SKM-1 (cell line): ENCODE measurements around the gene VAV2.

ENCODE experiments used
- DNase-seq: peaks from one replicate; lab custom pipeline; 2025; ENCODE audit not compliant: unreplicated experiment; lab: John Stamatoyannopoulos, UW

The VAV2 gene

GRCh38 chr9:133981589-133981957 is 10.6 kb downstream of the VAV2 start:
- no peak for DNase-seq

- DNase-seq, result no peak
These were observed 11.1 kb downstream of the VAV2 start for GRCh38 chr9:133980864-133981588.

DNA sequence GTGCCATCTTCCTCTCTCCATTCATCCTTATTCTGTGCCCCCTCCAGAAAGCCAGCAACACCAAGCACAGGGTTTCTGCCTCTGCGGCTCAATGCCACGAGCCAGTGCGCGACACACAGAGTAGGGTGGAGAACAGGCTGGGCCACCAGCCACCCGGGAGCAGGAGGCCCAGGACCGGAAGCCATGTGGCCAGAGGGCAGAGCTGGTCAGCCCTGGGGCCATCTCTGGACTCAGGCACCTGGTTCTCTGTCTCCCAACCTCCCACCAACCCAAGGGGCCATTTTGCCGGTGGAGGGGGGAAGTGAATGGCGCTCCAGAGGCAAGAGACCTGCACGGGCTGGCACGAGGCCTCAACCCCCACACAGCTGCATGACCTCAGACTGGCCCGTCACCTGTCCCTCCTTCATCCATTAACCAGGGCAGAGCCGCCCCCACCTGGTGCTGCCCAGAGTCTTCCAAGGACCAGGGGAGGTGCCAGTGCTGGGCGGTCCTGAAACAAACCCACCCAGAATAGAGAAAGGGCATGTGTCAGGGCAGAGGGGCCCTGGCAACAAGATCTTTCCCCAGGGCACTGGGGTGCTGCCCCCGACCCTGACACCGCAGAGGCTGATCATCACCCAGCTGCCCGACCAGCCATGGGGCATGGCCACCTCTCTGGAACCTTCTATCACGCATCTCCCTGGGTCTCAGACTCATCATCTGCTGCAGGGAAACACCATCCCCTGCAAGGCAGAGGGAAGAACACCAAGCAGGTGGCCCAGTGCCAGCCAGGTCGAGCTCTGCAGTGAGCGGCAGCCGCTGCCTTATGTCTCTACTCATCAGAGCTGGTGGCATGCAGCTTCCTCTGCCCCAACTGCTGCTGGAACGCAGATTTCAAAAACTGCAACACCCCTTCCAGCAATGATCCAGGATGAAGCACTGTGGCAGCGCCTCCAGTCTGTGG is 11.9 kb downstream of the VAV2 start:
- no peak for DNase-seq

- DNase-seq, result no peak
These were observed 12.7 kb downstream of the VAV2 start for GRCh38 chr9:133979273-133979920.

DNA sequence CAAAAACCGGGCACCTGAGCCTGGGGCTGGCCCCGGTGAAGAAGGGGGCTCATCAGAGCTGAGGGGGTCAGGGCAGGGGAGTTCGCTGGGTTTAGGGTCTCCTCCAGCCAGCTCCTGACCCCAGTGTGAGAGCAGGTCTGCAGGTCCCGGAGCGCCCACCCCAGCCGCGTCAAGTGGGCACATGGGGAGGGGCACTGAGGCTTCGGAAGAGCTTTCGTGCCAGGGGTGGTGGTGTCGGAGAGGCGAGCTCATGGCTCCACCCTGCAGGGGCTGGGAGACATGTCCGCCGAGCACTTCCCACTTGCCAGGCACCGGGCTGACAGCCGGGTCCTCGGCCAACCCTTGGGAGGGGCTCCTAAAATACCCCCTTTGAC is 13.2 kb downstream of the VAV2 start:
- no peak for DNase-seq

DNA sequence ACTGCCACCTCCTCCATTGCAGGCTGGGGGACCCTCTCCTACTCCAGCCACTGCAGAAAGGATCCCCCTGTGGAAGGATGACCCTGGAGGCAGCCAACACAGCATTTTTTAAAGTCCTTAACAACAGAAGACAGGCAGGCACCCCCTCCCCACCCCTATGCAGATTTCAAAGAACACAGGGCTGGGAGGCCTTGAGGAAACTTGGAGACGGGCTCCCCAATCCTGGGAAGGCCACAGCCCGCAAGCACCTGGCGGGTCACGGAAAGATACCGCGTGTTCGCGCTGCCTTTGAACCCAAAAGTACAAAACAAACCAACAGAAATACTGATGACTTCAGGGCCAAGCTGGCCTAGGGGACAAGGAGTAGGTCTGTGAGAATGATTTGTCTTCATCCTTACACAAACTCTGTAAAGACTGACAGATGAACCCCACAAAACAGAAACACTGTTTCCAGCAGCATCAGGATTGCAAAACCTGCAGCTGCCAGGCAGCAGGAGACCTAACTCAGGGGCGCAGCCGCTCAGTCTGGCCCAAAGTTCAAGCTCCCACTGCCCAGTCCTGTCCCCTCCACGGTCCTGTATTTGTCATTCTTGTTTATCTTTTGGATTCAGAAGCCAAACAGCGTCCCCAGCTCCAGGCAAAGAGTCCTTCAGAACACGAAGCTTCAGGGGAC is 13.8 kb downstream of the VAV2 start:
- no peak for DNase-seq

DNA sequence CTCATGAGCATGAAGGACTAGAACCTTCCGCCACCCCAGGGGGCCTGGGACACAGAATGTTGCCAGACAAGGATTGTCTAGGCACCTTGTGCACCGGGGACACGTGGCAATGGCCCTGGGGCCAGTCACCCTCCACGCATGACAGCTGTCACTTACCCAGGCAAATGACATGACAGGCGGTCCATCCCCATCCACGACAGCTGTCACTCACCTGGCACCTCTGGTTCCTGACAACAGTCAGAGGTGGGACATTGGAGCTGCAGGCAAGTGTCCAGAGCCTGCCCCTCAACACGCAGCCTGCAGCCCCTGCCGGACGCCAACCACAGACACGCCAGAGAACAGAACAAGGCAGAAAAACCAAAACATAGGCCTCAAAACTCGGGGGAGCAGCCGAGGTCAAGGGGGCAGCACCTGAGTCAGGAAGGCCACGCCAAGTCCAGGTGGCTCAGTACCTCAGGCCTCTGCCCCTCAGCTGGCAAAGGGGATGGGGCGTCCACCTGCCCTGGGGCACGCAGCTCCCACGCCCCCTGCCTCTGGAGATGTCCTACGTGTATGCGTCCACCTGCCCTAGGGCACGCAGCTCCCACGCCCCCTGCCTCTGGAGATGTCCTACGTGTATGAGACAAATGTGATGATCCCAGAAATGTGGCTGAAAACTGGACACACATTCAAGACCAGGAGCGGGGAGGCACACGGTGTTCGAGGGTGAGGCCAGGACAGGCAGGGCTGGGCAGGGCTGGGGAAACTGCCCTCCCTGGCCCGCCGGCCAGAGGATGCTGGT is 14.5 kb downstream of the VAV2 start:
- no peak for DNase-seq

- DNase-seq, result no peak
These were observed 15.2 kb downstream of the VAV2 start for GRCh38 chr9:133976887-133977286.

DNA sequence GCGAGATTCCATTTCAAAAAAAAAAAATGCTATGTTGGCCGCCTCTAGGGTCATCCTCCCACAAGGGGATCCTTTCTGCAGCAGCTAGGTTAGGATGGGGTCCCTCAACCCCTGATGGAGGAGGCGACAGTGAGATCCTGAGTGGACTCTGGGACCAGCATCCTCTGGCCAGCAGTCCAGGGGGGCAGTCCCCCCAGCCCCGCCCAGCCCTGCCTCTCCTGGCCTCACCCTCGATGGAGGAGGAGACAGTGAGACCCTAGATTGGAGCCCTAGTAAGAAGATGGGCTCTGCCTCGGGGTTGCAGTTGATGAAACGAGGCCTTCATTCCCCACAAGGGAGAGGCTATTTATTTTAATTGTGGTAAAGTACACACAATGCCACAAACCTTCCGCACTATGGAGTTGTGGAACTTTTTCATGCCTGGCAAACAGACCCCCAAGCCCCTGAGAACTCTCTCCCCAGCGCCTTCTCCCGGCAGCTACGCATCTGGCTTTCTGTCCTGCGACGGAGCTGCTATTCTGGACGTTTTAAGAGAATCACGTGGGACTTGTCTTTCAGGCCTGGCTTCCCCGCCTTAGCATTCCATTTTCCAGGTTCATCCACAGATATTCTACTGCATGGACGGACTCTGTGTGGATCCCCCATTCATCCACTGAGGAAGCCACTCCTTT is 15.8 kb downstream of the VAV2 start:
- no peak for DNase-seq

- DNase-seq, result no peak
These were observed 16.6 kb downstream of the VAV2 start for GRCh38 chr9:133975511-133975910.

DNA sequence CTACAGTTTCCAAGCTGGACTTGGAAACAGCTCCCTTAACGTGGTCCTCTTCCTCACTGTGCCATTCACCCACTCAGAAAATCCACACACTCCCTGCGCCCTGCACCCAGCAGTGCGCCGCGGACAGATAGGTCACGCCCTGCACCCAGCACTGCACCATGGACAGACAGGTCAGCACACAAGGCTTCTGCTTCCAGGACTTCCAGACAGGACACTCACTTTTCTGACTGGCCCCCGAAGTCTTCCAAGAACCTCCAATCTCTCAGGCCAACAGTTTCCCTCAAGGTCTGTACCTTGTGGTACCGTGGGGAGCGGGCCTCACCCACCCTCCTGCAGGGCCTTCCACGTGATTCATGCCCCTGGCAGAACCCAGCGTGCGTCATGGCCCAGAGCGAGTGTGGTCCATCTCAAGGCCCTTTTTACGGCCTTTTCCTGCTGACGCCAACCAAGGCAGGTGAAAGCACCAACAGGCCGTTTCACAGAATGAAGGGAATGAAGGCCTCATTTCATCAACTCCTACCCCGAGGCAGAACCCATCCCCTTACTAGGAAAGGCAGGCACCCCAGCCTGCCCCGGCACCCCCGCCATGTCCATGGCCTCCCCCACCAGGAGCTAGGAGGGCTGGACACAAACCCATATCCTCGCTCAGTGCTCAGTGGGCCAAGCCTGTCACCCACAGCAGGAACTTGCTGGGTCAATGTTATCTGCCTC is 17.3 kb downstream of the VAV2 start:
- no peak for DNase-seq

- no peak for DNase-seq
These were observed 18.1 kb downstream of the VAV2 start for GRCh38 chr9:133973791-133974630.

DNA sequence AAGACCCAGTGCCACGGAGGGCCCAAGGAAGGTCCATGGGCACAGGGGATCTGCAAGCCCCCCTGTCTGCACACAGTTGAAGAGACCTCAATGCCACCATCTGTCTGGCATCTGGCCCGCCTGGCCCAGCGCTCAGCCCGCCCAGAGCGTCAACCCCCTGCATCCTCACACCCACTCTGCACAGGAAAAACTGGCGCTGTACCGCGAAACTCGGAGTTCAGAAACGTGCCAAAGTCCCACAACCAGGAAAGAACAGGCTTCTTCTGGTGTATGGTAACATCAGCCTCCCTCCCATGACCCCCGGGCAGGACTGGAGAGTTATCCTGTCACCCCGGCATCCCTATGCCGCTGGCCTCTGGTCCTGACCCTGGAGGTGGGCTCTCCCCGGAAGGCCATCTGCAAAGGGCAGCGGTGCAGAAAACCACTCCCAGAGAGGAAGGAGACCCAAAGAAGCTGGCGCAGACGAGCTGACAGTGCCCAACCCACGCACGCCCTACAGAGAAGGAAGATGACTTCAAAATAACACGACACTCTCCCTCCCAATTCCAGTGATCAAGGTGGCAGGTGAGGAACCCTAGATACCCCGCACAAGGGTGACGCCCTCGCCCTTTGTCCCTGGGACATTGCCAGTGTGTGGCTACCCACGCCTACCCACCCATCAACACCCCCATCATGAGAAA is 18.9 kb downstream of the VAV2 start:
- no peak for DNase-seq

- DNase-seq, result no peak
These were observed 19.9 kb downstream of the VAV2 start for GRCh38 chr9:133971981-133972941.

- no peak for DNase-seq
These were observed 20.8 kb downstream of the VAV2 start for GRCh38 chr9:133971121-133971951.

DNA sequence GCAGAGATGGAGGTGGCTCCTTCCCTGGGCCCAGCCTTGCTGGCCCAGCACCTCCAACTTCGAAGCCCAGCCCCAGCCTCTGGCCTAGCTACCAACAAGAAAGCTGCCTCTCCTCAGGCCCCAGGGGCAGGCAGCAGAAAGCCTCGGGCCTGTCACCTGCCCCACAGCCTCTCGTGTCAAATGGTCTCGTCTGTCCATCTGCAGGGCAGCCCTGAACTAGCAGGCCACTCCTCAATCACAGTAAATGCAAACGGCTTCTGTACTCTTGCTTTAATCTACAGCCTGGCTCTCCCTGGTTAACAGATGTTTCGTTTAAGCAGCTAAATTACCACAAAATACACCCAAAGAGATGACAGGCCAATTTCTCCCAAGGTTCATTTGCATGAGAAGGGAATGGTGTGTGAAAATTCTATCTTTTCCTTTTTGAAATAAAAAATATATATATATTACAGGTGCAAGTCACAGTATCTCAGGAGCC is 21.5 kb downstream of the VAV2 start:
- no peak for DNase-seq
